ENCODE measurements around the gene CISTR.

DNA sequence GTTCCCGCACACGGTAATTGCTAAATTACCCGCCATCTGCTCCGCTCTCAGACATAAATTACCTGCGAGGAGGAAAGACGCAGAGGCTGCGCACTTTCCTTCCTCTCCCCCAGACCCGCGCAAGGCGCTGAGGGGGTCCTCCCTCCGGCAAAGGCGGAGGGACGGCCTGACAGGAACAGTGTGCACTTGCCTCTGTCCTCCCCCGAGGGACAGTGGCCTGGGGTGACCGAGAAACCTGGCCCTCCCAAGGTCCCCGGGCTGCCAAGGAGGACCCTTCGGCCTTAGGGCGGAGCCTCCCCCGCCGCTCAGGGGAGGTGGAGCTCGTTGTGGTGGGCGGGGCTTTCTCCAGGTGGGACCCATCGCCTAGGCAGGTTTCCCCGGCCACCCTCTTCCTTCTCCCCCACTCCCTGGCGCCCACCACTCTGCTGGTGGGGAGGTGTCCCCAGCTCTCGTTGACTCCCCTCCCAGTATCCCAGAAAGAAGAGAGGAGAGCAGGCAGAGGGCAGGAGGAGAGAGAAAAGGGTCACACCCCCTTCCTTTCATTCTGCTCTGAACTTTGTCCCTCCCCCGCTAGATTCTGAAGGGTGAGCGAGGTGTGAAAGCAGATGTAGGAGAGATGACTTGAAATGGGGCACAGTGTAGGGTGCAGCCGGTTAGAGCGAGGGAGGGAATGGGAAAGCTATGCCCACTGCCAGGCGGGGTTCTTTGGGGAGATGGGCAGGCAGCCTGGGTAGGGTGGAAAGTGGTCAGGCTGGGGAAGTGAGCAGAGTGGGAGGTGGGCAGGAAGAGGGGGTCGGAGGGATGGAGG lies 13.2 kb downstream of the CISTR start:
- TF ChIP-seq YY1 (IDR thresholded peaks at IDR 0.05; ENCODE audit: insufficient read depth, insufficient read length) (no peak), ZNF274 (IDR thresholded peaks at IDR 0.05; ENCODE audit: low read depth, low read length) (no peak)

Data from NT2/D1 (cell line).